A673 (cell line): Measurements from ENCODE around the gene SLC4A7.

Experiments used
- CTCF ChIP-seq: fragments of 300-800, 200-600 bp; sonication (generic); conservative IDR thresholded peaks from 2 replicates; pipeline ENCODE4 v1.5.1; 2017; ENCODE audit warnings: low read depth, mild to moderate bottlenecking, antibody characterized with exemption, low read length, moderate library complexity, mixed read lengths
- EZH2 ChIP-seq: fragments of 200-600 bp; sonication (generic); IDR thresholded peaks from 2 replicates; pipeline ENCODE4 v1.6.1; 2017; ENCODE audit warnings: borderline replicate concordance, low read depth, mild to moderate bottlenecking, mixed read lengths, antibody characterized with exemption, low read length; ENCODE audit not compliant: poor library complexity, severe bottlenecking

DNA sequence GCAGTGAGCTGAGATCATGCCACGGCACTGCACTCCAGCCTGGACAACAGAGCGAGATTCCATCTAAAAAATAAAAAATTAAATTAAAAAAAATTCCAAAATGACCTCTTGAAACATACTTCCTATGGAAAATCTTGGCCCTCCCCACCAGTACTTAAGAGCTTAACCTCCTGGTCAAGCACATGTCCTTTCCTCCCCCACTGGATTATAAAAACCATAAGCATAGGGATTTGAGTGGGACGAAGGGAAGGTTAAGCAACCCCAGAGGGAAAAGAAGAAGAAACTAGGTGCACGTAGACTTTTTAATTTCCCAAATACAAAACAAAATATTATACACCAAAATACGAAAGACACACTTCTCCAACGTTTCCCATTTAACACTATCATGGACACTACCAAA is 25.3 kb downstream of the SLC4A7 start:
- TF ChIP-seq CTCF = no peak
- no peak for TF ChIP-seq EZH2
